PC-9 (cell line): ENCODE results near the gene ZBED1.

Experiments
- CTCF ChIP-seq: fragments of 200-600 bp; sonication (generic); conservative IDR thresholded peaks from 2 replicates; pipeline ENCODE4 v1.6.1; 2017; ENCODE audit warnings: mixed run types, antibody characterized with exemption, mild to moderate bottlenecking, moderate library complexity
- EZH2 ChIP-seq: fragments of 200-600 bp; sonication (generic); IDR thresholded peaks from 2 replicates; pipeline ENCODE4 v1.8.0; 2017; ENCODE audit warnings: antibody characterized with exemption, low read depth

- TF ChIP-seq CTCF (no peak), EZH2 (no peak)
Observed at GRCh38 chrX:2439613-2440012, 61.2 kb downstream of the ZBED1 start.
